Sigmoid colon (tissue), 7 donors: ENCODE measurements around the gene TMEM30A. TPM values are rescaled to one million over a fixed set of nuclear protein-coding genes. Genes with fewer than 3 reads are reported as not detected.
A peak's percentile ranks its signal among the peaks of the same experiment; 100 is the strongest.

Experiments used
- DNase-seq: peaks from one replicate; pipeline ENCODE4 v3.0.0-alpha.2; 2019
- H3K27ac ChIP-seq, 4 donors: fragments of 200-600 bp; sonication (generic); one replicate each; pipeline ENCODE4 v1.5.1; 2016 to 2019; ENCODE audit warnings: mild to moderate bottlenecking in 1 of 4
- H3K27me3 ChIP-seq, 3 donors: fragments of 200-600 bp; sonication (generic); one replicate each; pipeline ENCODE4 v1.5.1; 2019; ENCODE audit warnings: mild to moderate bottlenecking in 1 of 3
- H3K36me3 ChIP-seq, 4 donors: fragments of 200-600 bp; sonication (generic); one replicate each; pipeline ENCODE4 v1.5.1; 2016 to 2019
- H3K4me1 ChIP-seq, 4 donors: fragments of 200-600 bp; sonication (generic); one replicate each; pipeline ENCODE4 v1.5.1; 2017 to 2019
- H3K4me3 ChIP-seq, 4 donors: fragments of 200-600 bp; sonication (generic); one replicate each; pipeline ENCODE4 v1.5.1; 2017 to 2019; ENCODE audit warnings: mild to moderate bottlenecking in 2 of 4, moderate library complexity in 1 of 4
- H3K9me3 ChIP-seq, 4 donors: fragments of 200-600 bp in 3 of 4; sonication (generic) in 3 of 4; one replicate each; pipeline versions ENCODE4 v1.5.1 to v1.6.1; 2013 to 2019
- CTCF ChIP-seq, 4 experiments: fragments of 450-650 bp in 3 of 4; fragments of 200-600 bp in 1 of 4; IDR thresholded peaks; one replicate each; pipeline ENCODE4 v1.5.1; 2016 to 2019; ENCODE audit warnings: antibody characterized with exemption in 4 of 4, mild to moderate bottlenecking in 3 of 4, moderate library complexity in 2 of 4
- EP300 ChIP-seq, 4 donors: sonication (generic); formaldehyde crosslinking; IDR thresholded peaks; one replicate each; pipeline ENCODE4 v1.6.1; 2017; ENCODE audit warnings: antibody characterized with exemption in 4 of 4
- POLR2A ChIP-seq, 2 donors: fragments of 450-650 bp; IDR thresholded peaks; one replicate each; pipeline ENCODE4 v1.6.1; 2016; ENCODE audit warnings: antibody characterized with exemption in 2 of 2, mild to moderate bottlenecking in 2 of 2, moderate library complexity in 2 of 2
- POLR2AphosphoS5 ChIP-seq, 4 donors: sonication (generic); formaldehyde crosslinking; IDR thresholded peaks; one replicate each; pipeline ENCODE4 v1.6.1; 2017; ENCODE audit warnings: antibody characterized with exemption in 4 of 4
- WGBS, 2 donors: extraction: QIAGEN DNeasy Blood & Tissue Kit; methylation state at CpG; one replicate each; pipeline ENCODE4 v1.1.7; 2013; 5-methylcytosine and 5-hydroxymethylcytosine counted together
- intact Hi-C: fragments of 100-400 bp; cut with DNase I; formaldehyde crosslinking; loops from one replicate; pipeline ENCODE4 v1.15.1; 2023
- polyA plus RNA-seq, 3 donors: library from polyadenylated mRNA; stranded (reverse); fragments of 200-250 nt; gene quantifications; one replicate each; pipeline ENCODE4 v1.2.3, GENCODE V29; 2013
- total RNA-seq, 4 donors: library from RNA; depleted of rRNA; stranded (reverse); fragments of >200 nt; gene quantifications; one replicate each; pipeline ENCODE4 v1.1.0, GENCODE V29; 2016
- donor health status: healthy with polysubstance abuse.
- donor health status: Bipolar disorder and iron deficiency.
- donor health status: healthy.

TMEM30A gene
- total and polyA plus RNA-seq, 7 donors: 10.8 to 95.6 (median 69.5) TPM

GRCh38 chr6:75230484-75231325, 53.9 kb downstream of the TMEM30A start:
- intact Hi-C loops: no loop called here
- no peak for DNase-seq
- TF ChIP-seq EP300 (IDR thresholded peaks at IDR 0.05) (no peak), CTCF (IDR thresholded peaks at IDR 0.05) (peak; percentile 35 to 59 (median 50))
- Histone ChIP-seq H3K27ac (no peak overlapping the region), H3K4me1 (peaks cover 0 to 27% (median 0%) of the 10 kb centered on the region in 4 donors), H3K9me3 (no peaks in the 10 kb centered on the region), H3K36me3 (peaks cover 0 to 1% (median 0%) of the 10 kb centered on the region in 4 donors), H3K4me3 (peak overlapping the region in 1 of 4 donors; percentile 21), H3K27me3 (no peaks in the 10 kb centered on the region)
- 55 to 62% methylated on average over 10 of the region's 10 CpGs for WGBS, 2 donors

GRCh38 chr6:75224303-75224926, 60.2 kb downstream of the TMEM30A start:
- no peaks in the 10 kb centered on the region for H3K27me3 ChIP-seq
- 31 to 73% methylated on average over 6 of the region's 6 CpGs for WGBS, 2 donors
- intact Hi-C loops: no loop called here
- no peak overlapping the region for H3K27ac ChIP-seq
- TF ChIP-seq CTCF (IDR thresholded peaks at IDR 0.05): no peak
- TF ChIP-seq EP300 (IDR thresholded peaks at IDR 0.05): no peak
- TF ChIP-seq POLR2AphosphoS5 (IDR thresholded peaks at IDR 0.05): no peak
- no peaks in the 10 kb centered on the region for H3K4me1 ChIP-seq
- H3K9me3 ChIP-seq: no peaks in the 10 kb centered on the region
- H3K4me3 ChIP-seq: no peak overlapping the region
- DNase-seq: no peak
- H3K36me3 ChIP-seq: no peaks in the 10 kb centered on the region

GRCh38 chr6:75223428-75223827, 61.2 kb downstream of the TMEM30A start:
- no peak overlapping the region for H3K27ac ChIP-seq
- no peaks in the 10 kb centered on the region for H3K27me3 ChIP-seq
- H3K4me3 ChIP-seq: no peak overlapping the region
- TF ChIP-seq POLR2AphosphoS5 (IDR thresholded peaks at IDR 0.05): no peak
- no peak for TF ChIP-seq CTCF (IDR thresholded peaks at IDR 0.05)
- no peak for TF ChIP-seq POLR2A (IDR thresholded peaks at IDR 0.05)
- no peak for TF ChIP-seq EP300 (IDR thresholded peaks at IDR 0.05)
- no peaks in the 10 kb centered on the region for H3K9me3 ChIP-seq
- H3K36me3 ChIP-seq: no peaks in the 10 kb centered on the region
- no peaks in the 10 kb centered on the region for H3K4me1 ChIP-seq
- no peak for DNase-seq
- intact Hi-C loops: no loop called here
- WGBS, 2 donors: 86 to 91% methylated on average over 2 of the region's 2 CpGs

- no peak overlapping the region for H3K4me3 ChIP-seq
- intact Hi-C loops: no loop called here
- no peaks in the 10 kb centered on the region for H3K27me3 ChIP-seq
- peaks cover 0 to 7% (median under 1%) of the 10 kb centered on the region in 4 donors for H3K4me1 ChIP-seq
- no peak for DNase-seq
- H3K36me3 ChIP-seq: no peaks in the 10 kb centered on the region
- H3K9me3 ChIP-seq: no peaks in the 10 kb centered on the region
- no peak overlapping the region for H3K27ac ChIP-seq
- TF ChIP-seq POLR2AphosphoS5 (IDR thresholded peaks at IDR 0.05): peak in 1 of 4 donors; percentile 14
- no peak for TF ChIP-seq POLR2A (IDR thresholded peaks at IDR 0.05)
- TF ChIP-seq EP300 (IDR thresholded peaks at IDR 0.05): no peak
- no peak for TF ChIP-seq CTCF (IDR thresholded peaks at IDR 0.05)
Observed at GRCh38 chr6:75222261-75222660, 62.3 kb downstream of the TMEM30A start.
